GM12865 (cell line): Measurements from ENCODE around the gene MARS1.

Experiments used
- DNase-seq: peaks from one replicate; pipeline ENCODE4 v3.0.0; 2010; ENCODE audit warnings: low read depth
- H3K4me3 ChIP-seq: 2 replicates; pipeline ENCODE4 v1.5.1; 2011; ENCODE audit warnings: mild to moderate bottlenecking, low read depth, low read length, control low read depth
- TF ChIP-seq, protein P1 (sequence below): IDR thresholded peaks from 2 replicates; pipeline ENCODE4 v1.5.1; 2011; ENCODE audit warnings: low read length, control low read depth, low read depth, inconsistent platforms; ENCODE audit not compliant: insufficient read depth; ENCODE audit errors: missing control alignments

Gene MARS1

GRCh38 chr12:57476993-57477709, 10.7 kb upstream of the MARS1 start:
- peak overlapping the region; percentile 69 for H3K4me3 ChIP-seq
- TF ChIP-seq, protein P1, sequence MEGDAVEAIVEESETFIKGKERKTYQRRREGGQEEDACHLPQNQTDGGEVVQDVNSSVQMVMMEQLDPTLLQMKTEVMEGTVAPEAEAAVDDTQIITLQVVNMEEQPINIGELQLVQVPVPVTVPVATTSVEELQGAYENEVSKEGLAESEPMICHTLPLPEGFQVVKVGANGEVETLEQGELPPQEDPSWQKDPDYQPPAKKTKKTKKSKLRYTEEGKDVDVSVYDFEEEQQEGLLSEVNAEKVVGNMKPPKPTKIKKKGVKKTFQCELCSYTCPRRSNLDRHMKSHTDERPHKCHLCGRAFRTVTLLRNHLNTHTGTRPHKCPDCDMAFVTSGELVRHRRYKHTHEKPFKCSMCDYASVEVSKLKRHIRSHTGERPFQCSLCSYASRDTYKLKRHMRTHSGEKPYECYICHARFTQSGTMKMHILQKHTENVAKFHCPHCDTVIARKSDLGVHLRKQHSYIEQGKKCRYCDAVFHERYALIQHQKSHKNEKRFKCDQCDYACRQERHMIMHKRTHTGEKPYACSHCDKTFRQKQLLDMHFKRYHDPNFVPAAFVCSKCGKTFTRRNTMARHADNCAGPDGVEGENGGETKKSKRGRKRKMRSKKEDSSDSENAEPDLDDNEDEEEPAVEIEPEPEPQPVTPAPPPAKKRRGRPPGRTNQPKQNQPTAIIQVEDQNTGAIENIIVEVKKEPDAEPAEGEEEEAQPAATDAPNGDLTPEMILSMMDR: no peak
- no peak for DNase-seq

- DNase-seq: peak; percentile 66
- peak overlapping the region; percentile 69 for H3K4me3 ChIP-seq
- TF ChIP-seq, protein P1: no peak
These were observed 9.9 kb upstream of the MARS1 start for GRCh38 chr12:57477710-57478681.

DNA sequence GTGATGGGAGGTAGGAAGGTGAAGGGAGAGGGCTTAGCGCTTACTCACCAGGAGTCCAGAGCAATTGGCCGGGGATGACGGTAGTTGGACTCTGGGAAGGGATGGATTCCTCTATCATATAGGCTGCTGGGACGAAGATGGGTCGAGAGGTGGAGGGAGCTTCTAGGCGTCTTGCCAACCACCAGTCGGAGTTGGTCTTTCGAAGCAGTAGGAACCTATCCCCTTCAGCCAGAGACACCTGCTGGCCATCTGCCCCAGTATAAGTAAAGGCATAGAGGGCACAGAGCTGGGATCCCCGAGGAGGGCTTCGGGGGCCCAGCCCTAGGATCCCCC, 8.9 kb upstream of the MARS1 start:
- TF ChIP-seq, protein P1: no peak
- peak; percentile 60 for DNase-seq
- H3K4me3 ChIP-seq: peak overlapping the region; percentile 69

GRCh38 chr12:57479376-57480115, 8.3 kb upstream of the MARS1 start, which contains the start of gene ARHGAP9:
TSS of gene ARHGAP9 (minus strand) at chr12:57479866. CDS start at chr12:57479406, 460 bp downstream.
- TF ChIP-seq, protein P1: no peak
- peak; percentile 84 for DNase-seq
- H3K4me3 ChIP-seq: peak within 1 kb of the TSS; percentile 69

DNA sequence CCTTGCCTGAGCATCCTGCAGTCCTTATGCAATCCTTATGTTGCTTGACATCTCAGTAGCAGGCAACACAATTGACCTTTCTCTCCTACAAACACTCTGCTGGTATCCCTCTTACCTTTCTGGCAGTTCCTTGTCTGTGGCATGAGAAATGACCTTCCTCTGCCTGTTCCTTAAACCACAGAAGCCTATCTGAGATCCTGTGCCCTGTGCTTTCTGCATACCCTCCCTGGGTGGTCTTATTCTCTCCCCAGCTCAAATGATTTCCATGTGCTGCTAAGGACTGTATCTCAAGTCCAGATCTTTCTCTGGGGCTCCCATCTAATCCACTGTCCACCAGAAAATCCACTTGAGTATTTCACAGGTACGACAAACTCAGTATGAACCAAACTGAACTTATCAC, 6.2 kb upstream of the MARS1 start:
- TF ChIP-seq, protein P1: no peak
- no peak overlapping the region for H3K4me3 ChIP-seq
- no peak for DNase-seq

DNA sequence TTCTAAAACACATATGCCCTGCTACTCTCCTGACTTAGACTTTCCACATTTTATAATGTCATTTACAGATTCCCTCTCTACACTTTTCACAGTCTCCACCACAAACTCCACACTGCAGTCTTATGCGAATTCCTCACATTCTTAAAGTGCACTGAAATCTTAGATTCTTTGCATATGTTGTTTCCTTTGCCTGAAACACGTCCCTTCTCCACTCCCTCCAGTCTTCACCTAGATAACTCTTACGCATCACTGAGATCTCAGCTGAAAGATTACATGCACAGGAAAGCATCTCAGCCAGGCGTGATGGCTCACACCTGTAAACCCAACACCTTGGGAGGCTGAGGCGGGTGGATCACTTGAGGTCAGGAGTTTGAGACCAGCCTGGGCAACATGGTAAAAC, 4.4 kb upstream of the MARS1 start:
- TF ChIP-seq, protein P1: no peak
- DNase-seq: no peak
- H3K4me3 ChIP-seq: no peak overlapping the region
